PC-3 (cell line): Measurements from ENCODE around the gene EFNA5. TPM values are rescaled to one million over a fixed set of nuclear protein-coding genes. Genes with fewer than 3 reads are reported as not detected.

Source experiments
- ATAC-seq: fragments of 200-7000 bp; cut with Tn5 transposase; 2 replicates; pipeline ENCODE4 v1.9.1; 2020; ENCODE audit warnings: mild to moderate bottlenecking, moderate library complexity
- BruUV-seq: library from RNA; stranded (reverse); fragments of 400-500 nt; replicated peaks from 2 replicates; lab custom pipeline; 2021; lab: Mats Ljungman, UMichigan
- CTCF ChIA-PET: fragments of 300-600 bp; sonication (Branson Sonifier 250); formaldehyde crosslinking; loops from one replicate; lab custom pipeline; 2022; ENCODE audit warnings: antibody characterized with exemption; lab: Charles Lee
- POLR2A ChIA-PET: fragments of 300-600 bp; sonication (Branson Sonifier 250); formaldehyde crosslinking; loops from one replicate; lab custom pipeline; 2022; ENCODE audit warnings: antibody characterized with exemption; ENCODE audit not compliant: unreplicated experiment; lab: Charles Lee
- DNase-seq: peaks from one replicate; pipeline ENCODE4 v3.0.0-alpha.2; 2015
- H2AFZ ChIP-seq: fragments of 300-600 bp; sonication (generic); 2 replicates; pipeline ENCODE4 v1.6.0; 2016; ENCODE audit warnings: antibody characterized with exemption, low read length
- H3F3A ChIP-seq: fragments of 300-600 bp; sonication (generic); one replicate; pipeline ENCODE4 v1.6.0; 2017; ENCODE audit warnings: antibody characterized with exemption, low read length, control low read depth, mild to moderate bottlenecking; ENCODE audit not compliant: unreplicated experiment
- H3K27ac ChIP-seq: fragments of 300-600 bp; sonication (generic); 2 replicates; pipeline ENCODE4 v1.5.1; 2016; ENCODE audit warnings: mild to moderate bottlenecking, low read length
- H3K27me3 ChIP-seq: fragments of 300-600 bp; sonication (generic); 2 replicates; pipeline ENCODE4 v1.6.1; 2016; ENCODE audit warnings: low read length, mixed read lengths
- H3K36me3 ChIP-seq: fragments of 300-600 bp; sonication (generic); 2 replicates; pipeline ENCODE4 v1.6.1; 2016; ENCODE audit warnings: low read depth, mixed run types, low read length, mixed read lengths
- H3K4me1 ChIP-seq: fragments of 300-600 bp; sonication (generic); 2 replicates; pipeline ENCODE4 v1.5.1; 2016; ENCODE audit warnings: low read length; ENCODE audit not compliant: insufficient read depth
- H3K4me2 ChIP-seq: fragments of 300-600 bp; sonication (generic); 2 replicates; pipeline ENCODE4 v1.6.0; 2016; ENCODE audit warnings: low read length
- H3K4me3 ChIP-seq: fragments of 300-600 bp; sonication (generic); 2 replicates; pipeline ENCODE4 v1.5.1; 2016; ENCODE audit warnings: mild to moderate bottlenecking, low read length, mixed read lengths
- H3K79me2 ChIP-seq: fragments of 300-600 bp; sonication (generic); 2 replicates; pipeline ENCODE4 v1.6.1; 2017; ENCODE audit warnings: low read length, mixed read lengths
- H3K9ac ChIP-seq: fragments of 300-600 bp; sonication (generic); 2 replicates; pipeline ENCODE4 v1.6.0; 2016; ENCODE audit warnings: mild to moderate bottlenecking, low read length
- H3K9me2 ChIP-seq: fragments of 300-600 bp; sonication (generic); replicated peaks from 2 replicates; pipeline ENCODE4 v1.6.1; 2016; ENCODE audit warnings: mixed run types, low read length, mixed read lengths
- H3K9me3 ChIP-seq: fragments of 300-600 bp; sonication (generic); 2 replicates; pipeline ENCODE4 v1.6.1; 2016; ENCODE audit warnings: low read length, mixed read lengths
- H4K20me1 ChIP-seq: fragments of 300-600 bp; sonication (generic); 2 replicates; pipeline ENCODE4 v1.6.1; 2016; ENCODE audit warnings: low read length, mixed read lengths
- CTCF ChIP-seq: fragments of 300-600 bp; sonication (generic); conservative IDR thresholded peaks from 2 replicates; pipeline ENCODE4 v1.5.1; 2017; ENCODE audit warnings: antibody characterized with exemption, low read depth, mild to moderate bottlenecking, low read length
- EZH2 ChIP-seq: fragments of 300-600 bp; sonication (generic); IDR thresholded peaks from one replicate; pipeline ENCODE4 v1.6.1; 2017; ENCODE audit warnings: antibody characterized with exemption, mild to moderate bottlenecking, low read length; ENCODE audit not compliant: unreplicated experiment
- EZH2phosphoT487 ChIP-seq: fragments of 300-600 bp; sonication (generic); IDR thresholded peaks from 2 replicates; pipeline ENCODE4 v1.6.1; 2018; ENCODE audit warnings: mild to moderate bottlenecking, antibody characterized with exemption, low read length, borderline replicate concordance
- intact Hi-C: fragments of 100-400 bp; cut with micrococcal nuclease; formaldehyde crosslinking; loops from 2 replicates; pipeline ENCODE4 v1.9.0; 2023
- total RNA-seq: library from RNA; depleted of rRNA; stranded (reverse); fragments of >200 nt; gene quantifications from 2 replicates; pipeline ENCODE4 v1.2.3, GENCODE V29; 2014

Gene EFNA5
- total RNA-seq, 1 experiment from 2014 or later: 5.4 TPM

GRCh38 chr5:107381189-107381856 is 289.4 kb downstream of the EFNA5 start:
- Histone ChIP-seq H3K4me2 (peak overlapping the region; percentile 81), H3K4me1 (peaks cover 45% of the 10 kb centered on the region), H3K36me3 (no peaks in the 10 kb centered on the region), H4K20me1 (no peaks in the 10 kb centered on the region), H3F3A (no peaks in the 10 kb centered on the region), H3K27me3 (no peaks in the 10 kb centered on the region), H3K79me2 (no peaks in the 10 kb centered on the region), H3K27ac (peak overlapping the region; percentile 83), H3K9me3 (no peaks in the 10 kb centered on the region), H2AFZ (0 out of 2 replicates have a peak overlapping the region, but pooled peaks have one; percentile 13), H3K9me2 (no peaks in the 10 kb centered on the region), H3K9ac (0 out of 2 replicates have a peak overlapping the region, but pooled peaks have one; percentile 11), H3K4me3 (peak overlapping the region; percentile 26; the same call in 1 of the 2 replicates)
- ATAC-seq (peak; percentile 92), DNase-seq (peak; percentile 83)
- TF ChIP-seq CTCF (0 out of 2 replicates have a peak, but pooled peaks have one; percentile 8), EZH2 (no peak)
- ChIA-PET CTCF (no interaction called here), POLR2A (no interaction called here)
- intact Hi-C loops: no loop called here
- BruUV-seq: no TSS peak

GRCh38 chr5:107380654-107381053 is 290.1 kb downstream of the EFNA5 start:
- peaks cover 45% of the 10 kb centered on the region for H3K4me1 ChIP-seq
- peak overlapping the region; percentile 83 for H3K27ac ChIP-seq
- H3K9me3 ChIP-seq: no peaks in the 10 kb centered on the region
- POLR2A ChIA-PET: no interaction called here
- H3K36me3 ChIP-seq: no peaks in the 10 kb centered on the region
- H3K9me2 ChIP-seq: no peaks in the 10 kb centered on the region
- no peaks in the 10 kb centered on the region for H4K20me1 ChIP-seq
- DNase-seq (no peak), ATAC-seq (no peak)
- no peak overlapping the region for H2AFZ ChIP-seq
- no peak overlapping the region for H3K9ac ChIP-seq
- H3F3A ChIP-seq: no peaks in the 10 kb centered on the region
- CTCF ChIA-PET: no interaction called here
- no peak overlapping the region for H3K4me3 ChIP-seq
- no peak overlapping the region for H3K4me2 ChIP-seq
- H3K27me3 ChIP-seq: no peaks in the 10 kb centered on the region
- intact Hi-C loops: no loop called here
- no TSS peak for BruUV-seq
- H3K79me2 ChIP-seq: no peaks in the 10 kb centered on the region
- no peak for TF ChIP-seq EZH2phosphoT487
- TF ChIP-seq CTCF: no peak
- TF ChIP-seq EZH2: no peak

- Histone ChIP-seq H3K27ac (no peak overlapping the region), H2AFZ (no peak overlapping the region), H3K4me2 (no peak overlapping the region), H3K9me2 (no peaks in the 10 kb centered on the region), H3F3A (no peaks in the 10 kb centered on the region), H3K9me3 (no peaks in the 10 kb centered on the region), H3K79me2 (no peaks in the 10 kb centered on the region), H3K4me3 (no peak overlapping the region), H3K9ac (no peak overlapping the region), H4K20me1 (no peaks in the 10 kb centered on the region), H3K4me1 (peaks cover 37% of the 10 kb centered on the region), H3K27me3 (no peaks in the 10 kb centered on the region), H3K36me3 (no peaks in the 10 kb centered on the region)
- POLR2A ChIA-PET: no interaction called here
- intact Hi-C loops: no loop called here
- CTCF ChIA-PET: no interaction called here
- DNase-seq (peak; percentile 2), ATAC-seq (no peak)
- no TSS peak for BruUV-seq
- TF ChIP-seq EZH2 (no peak), EZH2phosphoT487 (no peak), CTCF (no peak)
Observed at GRCh38 chr5:107378218-107378899, 292.4 kb downstream of the EFNA5 start.
